H9 (cell line): ENCODE measurements around the gene SMIM26. TPM values are rescaled to one million over a fixed set of nuclear protein-coding genes. Genes with fewer than 3 reads are reported as not detected.

Experiments used
- DNase-seq: peaks from one replicate; pipeline ENCODE4 v3.0.0-alpha.2; 2017
- H2AFZ ChIP-seq: one replicate; pipeline ENCODE4 v1.6.1; 2013; ENCODE audit warnings: mild to moderate bottlenecking, low read length, control low read depth, moderate library complexity
- H2AK5ac ChIP-seq: 2 replicates; pipeline ENCODE4 v1.6.1; 2013; ENCODE audit warnings: low read length, control low read depth, mixed read lengths; ENCODE audit not compliant: insufficient read length
- H2BK120ac ChIP-seq: one replicate; pipeline ENCODE4 v1.6.1; 2013; ENCODE audit warnings: low read depth, mild to moderate bottlenecking, low read length, control low read depth, inconsistent platforms; ENCODE audit not compliant: poor library complexity, severe bottlenecking
- H2BK12ac ChIP-seq: 2 replicates; pipeline ENCODE4 v1.6.1; 2013; ENCODE audit warnings: low read length, control low read depth, mixed read lengths, low read depth; ENCODE audit not compliant: insufficient read length
- H2BK15ac ChIP-seq: 2 replicates; pipeline ENCODE4 v1.6.1; 2013; ENCODE audit warnings: low read depth, low read length, control low read depth
- H2BK20ac ChIP-seq: one replicate; pipeline ENCODE4 v1.6.1; 2013; ENCODE audit warnings: low read depth, mild to moderate bottlenecking, low read length, control low read depth, inconsistent platforms; ENCODE audit not compliant: poor library complexity, severe bottlenecking
- H2BK5ac ChIP-seq: 2 replicates; pipeline ENCODE4 v1.6.1; 2013; ENCODE audit warnings: low read length, control low read depth, mixed read lengths; ENCODE audit not compliant: insufficient read length
- H3K14ac ChIP-seq: 2 replicates; pipeline ENCODE4 v1.6.1; 2013; ENCODE audit warnings: low read length, control low read depth; ENCODE audit not compliant: insufficient read depth
- H3K18ac ChIP-seq: 2 replicates; pipeline ENCODE4 v1.6.1; 2013; ENCODE audit warnings: low read depth, mild to moderate bottlenecking, mixed read lengths, low read length, control low read depth; ENCODE audit not compliant: insufficient read length
- H3K23ac ChIP-seq: 2 replicates; pipeline ENCODE4 v1.6.1; 2013; ENCODE audit warnings: low read length, control low read depth, mixed read lengths, low read depth; ENCODE audit not compliant: insufficient read length
- H3K23me2 ChIP-seq: 2 replicates; pipeline ENCODE4 v1.6.1; 2013; ENCODE audit warnings: low read depth, mild to moderate bottlenecking, mixed read lengths, low read length, control low read depth; ENCODE audit not compliant: insufficient read length, poor library complexity, severe bottlenecking
- H3K27ac ChIP-seq: 2 replicates; pipeline ENCODE4 v1.5.1; 2013; ENCODE audit warnings: low read length, control low read depth, mixed read lengths, low read depth; ENCODE audit not compliant: insufficient read length
- H3K27me3 ChIP-seq: 2 replicates; pipeline ENCODE4 v1.6.1; 2013; ENCODE audit warnings: low read length, control low read depth, inconsistent platforms; ENCODE audit not compliant: insufficient read depth
- H3K4ac ChIP-seq: 2 replicates; pipeline ENCODE4 v1.6.1; 2013; ENCODE audit warnings: low read depth, mild to moderate bottlenecking, control low read depth, inconsistent platforms, low read length, moderate library complexity
- H3K4me1 ChIP-seq: 2 replicates; pipeline ENCODE4 v1.6.1; 2013; ENCODE audit warnings: low read length, control low read depth, inconsistent platforms; ENCODE audit not compliant: insufficient read depth
- H3K4me2 ChIP-seq: 2 replicates; pipeline ENCODE4 v1.6.1; 2013; ENCODE audit warnings: low read length, control low read depth, mixed read lengths; ENCODE audit not compliant: insufficient read length, insufficient read depth
- H3K56ac ChIP-seq: 2 replicates; pipeline ENCODE4 v1.6.1; 2013; ENCODE audit warnings: low read depth, mild to moderate bottlenecking, mixed read lengths, low read length, control low read depth; ENCODE audit not compliant: insufficient read length
- H3K79me1 ChIP-seq: 2 replicates; pipeline ENCODE4 v1.6.1; 2013; ENCODE audit warnings: low read depth, mild to moderate bottlenecking, moderate library complexity, low read length, control low read depth, inconsistent platforms; ENCODE audit not compliant: insufficient read depth, poor library complexity, severe bottlenecking
- H3K79me2 ChIP-seq: 2 replicates; pipeline ENCODE4 v1.6.1; 2013; ENCODE audit warnings: low read length, control low read depth, inconsistent platforms; ENCODE audit not compliant: insufficient read depth
- H3K9ac ChIP-seq: 2 replicates; pipeline ENCODE4 v1.6.1; 2013; ENCODE audit warnings: low read length, control low read depth, mixed read lengths; ENCODE audit not compliant: insufficient read length; ENCODE audit errors: extremely low read depth
- H3K9me3 ChIP-seq: one replicate; pipeline ENCODE4 v1.6.1; 2013; ENCODE audit warnings: low read depth, low read length, inconsistent platforms; ENCODE audit not compliant: control insufficient read depth
- H3T11ph ChIP-seq: one replicate; pipeline ENCODE4 v1.6.1; 2013; ENCODE audit warnings: mild to moderate bottlenecking, low read length, control low read depth, inconsistent platforms
- H4K20me1 ChIP-seq: one replicate; pipeline ENCODE4 v1.6.1; 2013; ENCODE audit not compliant: control insufficient read depth, insufficient read length, insufficient read depth
- H4K5ac ChIP-seq: 2 replicates; pipeline ENCODE4 v1.6.1; 2013; ENCODE audit warnings: low read depth, mild to moderate bottlenecking, mixed read lengths, low read length, control low read depth; ENCODE audit not compliant: insufficient read length
- H4K8ac ChIP-seq: replicated peaks from 2 replicates; pipeline ENCODE4 v1.6.1; 2013; ENCODE audit warnings: low read length, control low read depth, mixed read lengths, low read depth; ENCODE audit not compliant: insufficient read length
- H4K91ac ChIP-seq: 2 replicates; pipeline ENCODE4 v1.6.1; 2013; ENCODE audit warnings: low read depth, mild to moderate bottlenecking, moderate library complexity, mixed read lengths, low read length, control low read depth; ENCODE audit not compliant: insufficient read length
- H3K27ac Mint-ChIP-seq, 3 experiments: 2 replicates in 2 of 3; 3 replicates in 1 of 3; pipeline ENCODE4 v1.8.0; 2020 to 2021; ENCODE audit warnings: mixed read lengths in 3 of 3, mild to moderate bottlenecking in 1 of 3, moderate library complexity in 1 of 3
- H3K27me3 Mint-ChIP-seq: 2 replicates; pipeline ENCODE4 v1.8.0; 2021; ENCODE audit warnings: low read depth, mild to moderate bottlenecking, moderate library complexity, mixed read lengths
- H3K36me3 Mint-ChIP-seq, 3 experiments: 2 replicates in 2 of 3; 3 replicates in 1 of 3; pipeline ENCODE4 v1.8.0; 2020 to 2021; ENCODE audit warnings: low read depth in 3 of 3, mixed read lengths in 3 of 3; ENCODE audit not compliant: insufficient read depth in 1 of 3
- H3K4me1 Mint-ChIP-seq, 2 experiments: 2 replicates each; pipeline ENCODE4 v1.8.0; 2020; ENCODE audit warnings: mixed read lengths in 2 of 2
- H3K4me3 Mint-ChIP-seq, 2 experiments: 2 replicates in 1 of 2; 3 replicates in 1 of 2; pipeline ENCODE4 v1.8.0; 2020 to 2021; ENCODE audit warnings: mild to moderate bottlenecking in 2 of 2, mixed read lengths in 2 of 2, moderate library complexity in 1 of 2
- H3K9me3 Mint-ChIP-seq, 2 experiments: 2 replicates in 1 of 2; 3 replicates in 1 of 2; pipeline ENCODE4 v1.8.0; 2020; ENCODE audit warnings: mild to moderate bottlenecking in 2 of 2, mixed read lengths in 2 of 2, moderate library complexity in 1 of 2
- WGBS: extraction: QIAGEN DNeasy Blood & Tissue Kit; methylation state at CpG from one replicate; pipeline ENCODE4 v1.1.7; 2013; ENCODE audit warnings: missing lambda C conversion rate, low lambda C conversion rate, mixed read lengths; ENCODE audit not compliant: insufficient read length; ENCODE audit errors: extremely low coverage; 5-methylcytosine and 5-hydroxymethylcytosine counted together
- total RNA-seq: library from RNA; stranded (reverse); gene quantifications from 2 replicates; pipeline ENCODE4 v1.2.1, GENCODE V29; 2021
- TF ChIP-seq, protein P1 (sequence below): fragments of 200-600 bp; sonication (generic); conservative IDR thresholded peaks from 3 replicates; pipeline ENCODE4 v1.8.0; 2021; ENCODE audit warnings: antibody characterized with exemption, mild to moderate bottlenecking

Gene SMIM26
- total RNA-seq, 1 experiment from 2014 or later, result 75.9 TPM

DNA sequence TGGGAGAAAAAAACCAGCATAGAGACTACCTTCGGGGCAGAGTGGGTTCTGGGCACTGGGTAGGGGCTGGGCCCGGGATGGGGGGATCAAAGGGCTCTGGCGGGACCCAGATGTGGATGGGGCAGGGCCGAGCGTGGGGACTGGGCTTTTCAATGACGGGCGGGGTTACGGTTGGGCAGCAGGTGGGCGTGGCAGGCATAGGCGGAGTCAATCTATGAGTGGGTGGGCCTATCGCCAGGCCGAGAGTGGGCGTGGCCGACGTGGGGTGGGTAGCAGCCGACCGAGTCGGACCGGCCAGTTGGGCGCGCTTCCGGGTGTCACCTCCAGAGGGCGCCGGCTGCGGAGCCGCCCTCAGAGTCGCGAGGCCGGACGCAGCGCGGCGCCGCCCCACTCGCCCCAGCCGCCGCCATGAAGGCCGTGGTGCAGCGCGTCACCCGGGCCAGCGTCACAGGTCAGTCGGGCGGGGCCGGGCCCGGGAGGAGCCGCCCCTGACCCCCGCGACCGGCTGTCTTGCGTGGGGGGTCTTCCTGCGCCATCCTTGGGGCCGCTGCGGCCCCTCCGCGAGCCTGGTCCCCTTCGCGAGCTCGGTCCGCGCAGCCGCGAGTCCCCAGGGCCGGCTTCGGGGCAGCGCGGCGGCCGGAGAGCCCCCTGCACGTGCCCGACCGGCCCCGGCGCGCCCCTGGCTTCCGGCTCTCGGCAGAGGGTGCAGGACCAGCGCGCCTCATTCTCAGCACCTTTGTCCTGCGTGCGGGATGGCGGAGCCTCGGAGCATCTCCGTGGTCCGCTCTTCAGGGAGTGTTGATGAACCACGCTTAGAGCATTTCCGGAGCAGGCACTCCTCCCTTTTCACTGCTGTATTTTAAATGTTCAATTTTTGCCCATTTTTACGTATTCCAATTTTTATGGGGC, 20.7 kb downstream of the SMIM26 start, which contains the start of gene DTD1:
Gene DTD1 (plus strand): TSS at position 390 of the 909 bp plus-strand sequence. CDS start 19 bp downstream, at position 409.
- TF ChIP-seq, protein P1, sequence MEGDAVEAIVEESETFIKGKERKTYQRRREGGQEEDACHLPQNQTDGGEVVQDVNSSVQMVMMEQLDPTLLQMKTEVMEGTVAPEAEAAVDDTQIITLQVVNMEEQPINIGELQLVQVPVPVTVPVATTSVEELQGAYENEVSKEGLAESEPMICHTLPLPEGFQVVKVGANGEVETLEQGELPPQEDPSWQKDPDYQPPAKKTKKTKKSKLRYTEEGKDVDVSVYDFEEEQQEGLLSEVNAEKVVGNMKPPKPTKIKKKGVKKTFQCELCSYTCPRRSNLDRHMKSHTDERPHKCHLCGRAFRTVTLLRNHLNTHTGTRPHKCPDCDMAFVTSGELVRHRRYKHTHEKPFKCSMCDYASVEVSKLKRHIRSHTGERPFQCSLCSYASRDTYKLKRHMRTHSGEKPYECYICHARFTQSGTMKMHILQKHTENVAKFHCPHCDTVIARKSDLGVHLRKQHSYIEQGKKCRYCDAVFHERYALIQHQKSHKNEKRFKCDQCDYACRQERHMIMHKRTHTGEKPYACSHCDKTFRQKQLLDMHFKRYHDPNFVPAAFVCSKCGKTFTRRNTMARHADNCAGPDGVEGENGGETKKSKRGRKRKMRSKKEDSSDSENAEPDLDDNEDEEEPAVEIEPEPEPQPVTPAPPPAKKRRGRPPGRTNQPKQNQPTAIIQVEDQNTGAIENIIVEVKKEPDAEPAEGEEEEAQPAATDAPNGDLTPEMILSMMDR, result peak; percentile 89
- peaks cover 38 to 44% of the 10 kb centered on the region in 2 experiments for H3K4me1 Mint-ChIP-seq
- no peaks in the 10 kb centered on the region for H4K20me1 ChIP-seq
- H3T11ph ChIP-seq, result no peak within 1 kb of the TSS
- no peak within 1 kb of the TSS for H3K23ac ChIP-seq
- no peak within 1 kb of the TSS for H2BK120ac ChIP-seq
- peak within 1 kb of the TSS; percentile 83 for H3K4me2 ChIP-seq
- no peaks in the 10 kb centered on the region; the same call in 1 of the 2 replicates for H3K4me1 ChIP-seq
- peaks cover 4% of the 10 kb centered on the region for H3K23me2 ChIP-seq
- peak within 1 kb of the TSS; percentile 78 to 97 (median 88); a peak in 6 of 7 replicates for H3K27ac Mint-ChIP-seq
- H2BK5ac ChIP-seq, result no peak within 1 kb of the TSS
- peak within 1 kb of the TSS; percentile 82 to 90 for H3K4me3 Mint-ChIP-seq
- no peaks in the 10 kb centered on the region for H3K79me1 ChIP-seq
- H3K27me3 ChIP-seq, result no peaks in the 10 kb centered on the region
- H3K14ac ChIP-seq, result peak within 1 kb of the TSS; percentile 77; the same call in 1 of the 2 replicates
- no peak within 1 kb of the TSS for H4K5ac ChIP-seq
- H2BK12ac ChIP-seq, result no peak within 1 kb of the TSS
- no peak within 1 kb of the TSS for H3K4ac ChIP-seq
- peaks cover 3% of the 10 kb centered on the region; the same call in 1 of the 2 replicates for H3K79me2 ChIP-seq
- peak; percentile 92 for DNase-seq
- no peak within 1 kb of the TSS for H4K91ac ChIP-seq
- no peak within 1 kb of the TSS for H4K8ac ChIP-seq
- peak within 1 kb of the TSS; percentile 37 for H2AFZ ChIP-seq
- H3K9me3 ChIP-seq, result no peaks in the 10 kb centered on the region
- no peak within 1 kb of the TSS for H3K27ac ChIP-seq
- H2BK20ac ChIP-seq, result no peak within 1 kb of the TSS
- no peak within 1 kb of the TSS for H3K56ac ChIP-seq
- H3K27me3 Mint-ChIP-seq, result no peaks in the 10 kb centered on the region
- H3K9ac ChIP-seq, result peak within 1 kb of the TSS; percentile 41
- H3K18ac ChIP-seq, result peak within 1 kb of the TSS; percentile 32
- H3K36me3 Mint-ChIP-seq, result peaks cover 0 to 4% (median 2%) of the 10 kb centered on the region in 3 experiments; a peak in 2 of 7 replicates
- H2BK15ac ChIP-seq, result no peak within 1 kb of the TSS
- WGBS, result no CpG with 5 or more reads among the region's 88 CpGs
- H2AK5ac ChIP-seq, result no peak within 1 kb of the TSS
- H3K9me3 Mint-ChIP-seq, result peaks cover 3 to 4% of the 10 kb centered on the region in 2 experiments; a peak in 4 of 5 replicates
